T-cell (primary cell): Measurements from ENCODE around the gene PPIL4. TPM values are rescaled to one million over a fixed set of nuclear protein-coding genes. Genes with fewer than 3 reads are reported as not detected.
A peak's percentile ranks its signal among the peaks of the same experiment; 100 is the strongest.

Experiments used
- ATAC-seq, 4 experiments: fragments of 200-7000 bp in 3 of 4; fragments of 150-1000 bp in 1 of 4; cut with Tn5 transposase; replicated peaks in 1 of 4; 1 replicate in 3 of 4; 2 replicates in 1 of 4; pipeline ENCODE4 v1.10.0; 2021; ENCODE audit warnings: moderate library complexity in 3 of 4, mild to moderate bottlenecking in 2 of 4, moderate number of reproducible peaks in 1 of 4
- CTCF ChIA-PET, 2 donors: fragments of 300-600 bp; sonication (Branson Sonifier 250); formaldehyde crosslinking; loops; one replicate each; lab custom pipeline; 2022; ENCODE audit warnings: antibody characterized with exemption in 2 of 2; lab: Charles Lee
- POLR2A ChIA-PET, 2 donors: fragments of 300-600 bp; sonication (Branson Sonifier 250); formaldehyde crosslinking; loops; one replicate each; lab custom pipeline; 2022; ENCODE audit warnings: antibody characterized with exemption in 2 of 2; lab: Charles Lee
- DNase-seq, 35 experiments: peaks; one replicate each; pipeline versions ENCODE4 v3.0.0 to v3.0.0-alpha.2; 2013 to 2023
- H3K27ac ChIP-seq: one replicate; pipeline ENCODE4 v1.5.1; 2013; ENCODE audit warnings: low read length
- H3K27me3 ChIP-seq, 2 experiments: replicated peaks in 1 of 2; 1 replicate in 1 of 2; 2 replicates in 1 of 2; pipeline versions ENCODE4 v1.6.1 to v1.7.0; 2013; ENCODE audit warnings: low read length in 1 of 2, mixed read lengths in 1 of 2; ENCODE audit not compliant: control insufficient read depth in 2 of 2, insufficient read depth in 2 of 2; ENCODE audit errors: extremely low read depth in 1 of 2
- H3K36me3 ChIP-seq, 2 donors: 1 replicate in 1 of 2; 2 replicates in 1 of 2; pipeline versions ENCODE4 v1.6.1 to v1.7.0; 2013; ENCODE audit warnings: low read length in 1 of 2; ENCODE audit not compliant: control insufficient read depth in 2 of 2, insufficient read depth in 1 of 2; ENCODE audit errors: extremely low read depth in 1 of 2
- H3K4me1 ChIP-seq, 2 experiments: 1 replicate in 1 of 2; 2 replicates in 1 of 2; pipeline versions ENCODE4 v1.6.1 to v1.7.0; 2013; ENCODE audit warnings: low read length in 2 of 2, mixed read lengths in 1 of 2; ENCODE audit not compliant: insufficient read depth in 2 of 2, control insufficient read depth in 1 of 2; ENCODE audit errors: extremely low read depth in 1 of 2
- H3K4me3 ChIP-seq, 2 donors: 1 replicate in 1 of 2; 2 replicates in 1 of 2; pipeline versions ENCODE4 v1.5.1 to v1.7.0; 2013; ENCODE audit warnings: mild to moderate bottlenecking in 2 of 2, low read length in 1 of 2, moderate library complexity in 1 of 2; ENCODE audit not compliant: control insufficient read depth in 1 of 2; ENCODE audit errors: extremely low read depth in 1 of 2
- H3K9me3 ChIP-seq: 2 replicates; pipeline ENCODE4 v1.7.0; 2013
- H3K27ac Mint-ChIP-seq, 2 donors: one replicate each; pipeline ENCODE4 v1.8.0; 2020 to 2021; ENCODE audit warnings: mild to moderate bottlenecking in 2 of 2, mixed read lengths in 2 of 2
- H3K27me3 Mint-ChIP-seq, 2 donors: one replicate each; pipeline ENCODE4 v1.8.0; 2021 to 2022; ENCODE audit warnings: mixed read lengths in 2 of 2
- H3K36me3 Mint-ChIP-seq: one replicate; pipeline ENCODE4 v1.8.0; 2021; ENCODE audit warnings: mixed read lengths
- H3K4me1 Mint-ChIP-seq, 3 donors: one replicate each; pipeline ENCODE4 v1.8.0; 2020 to 2022; ENCODE audit warnings: mixed read lengths in 3 of 3, mild to moderate bottlenecking in 1 of 3
- H3K4me3 Mint-ChIP-seq, 3 donors: one replicate each; pipeline ENCODE4 v1.8.0; 2020 to 2022; ENCODE audit warnings: mild to moderate bottlenecking in 3 of 3, mixed read lengths in 3 of 3, moderate library complexity in 3 of 3
- H3K9me3 Mint-ChIP-seq, 3 donors: one replicate each; pipeline ENCODE4 v1.8.0; 2020 to 2022; ENCODE audit warnings: mixed read lengths in 3 of 3
- WGBS: methylation state at CpG from one replicate; pipeline ENCODE4 v1.1.5; 2013; ENCODE audit warnings: missing lambda C conversion rate; ENCODE audit not compliant: insufficient coverage; 5-methylcytosine and 5-hydroxymethylcytosine counted together
- total RNA-seq, 35 experiments: library from RNA in 6 of 35; stranded (reverse) in 6 of 35; fragments of 120-200 nt in 1 of 35; gene quantifications; one replicate each; pipeline versions ENCODE4 v1.2.1 to v1.2.4 and lab custom pipeline; 2013 to 2026

Gene PPIL4
- total RNA-seq, 5 donors from 2014 or later (not counting 1 experiment from before 2014, with no cell fraction given), result 25.2 to 32.1 (median 26.6) TPM

- ATAC-seq, result peak in 2 of 4 experiments; percentile 12 to 30
- ChIA-PET CTCF (interaction anchor here (0.9 to 1.7 kb wide), 5 partner anchors 14 to 37 kb away, joined by 3 to 11 read pairs (median 3); no protein-coding TSS in a partner anchor), POLR2A (interaction anchor here in 1 of 2 donors (1.0 to 1.4 kb wide), 2 partner anchors 14 to 65 kb away, joined by 3 to 6 read pairs; partner anchors contain the start of gene PPIL4)
- H3K9me3 Mint-ChIP-seq, result no peaks in the 10 kb centered on the region
- peaks cover 65 to 79% (median 67%) of the 10 kb centered on the region in 3 donors for H3K4me1 Mint-ChIP-seq
- peaks cover 49% of the 10 kb centered on the region for H3K36me3 Mint-ChIP-seq
- peak in 28 of 35 experiments; percentile 22 to 69 (median 42) for DNase-seq
- peak overlapping the region; percentile 98 for H3K27ac ChIP-seq
- peak overlapping the region in 1 of 2 donors; percentile 65 for H3K4me3 ChIP-seq
- peak overlapping the region; percentile 85 to 92 (median 91) for H3K4me3 Mint-ChIP-seq
- H3K9me3 ChIP-seq, result no peaks in the 10 kb centered on the region
- H3K4me1 ChIP-seq, result peaks cover 15 to 77% of the 10 kb centered on the region in 2 experiments
- peak overlapping the region; percentile 99 for H3K27ac Mint-ChIP-seq
- peaks cover 0 to 7% of the 10 kb centered on the region in 2 donors for H3K36me3 ChIP-seq
- WGBS, result 73% methylated on average over 10 of the region's 18 CpGs
- H3K27me3 Mint-ChIP-seq, result no peaks in the 10 kb centered on the region
- no peaks in the 10 kb centered on the region for H3K27me3 ChIP-seq
Observed at GRCh38 chr6:149480502-149481280, 65.2 kb downstream of the PPIL4 start.

GRCh38 chr6:149478631-149479314 lies 67.1 kb downstream of the PPIL4 start:
- H3K36me3 Mint-ChIP-seq, result peaks cover 45% of the 10 kb centered on the region

GRCh38 chr6:149477544-149477943 lies 68.3 kb downstream of the PPIL4 start:
- Mint-ChIP-seq H3K27me3 (no peaks in the 10 kb centered on the region), H3K27ac (peak overlapping the region in 1 of 2 donors; percentile 48), H3K36me3 (peaks cover 52% of the 10 kb centered on the region), H3K4me3 (peak overlapping the region; percentile 6 to 50 (median 41)), H3K9me3 (no peaks in the 10 kb centered on the region), H3K4me1 (peaks cover 65 to 79% (median 77%) of the 10 kb centered on the region in 3 donors)
- 86% methylated on average over 1 of the region's 5 CpGs for WGBS
- no peak overlapping the region for H3K27ac ChIP-seq
- no peak for DNase-seq
- no peaks in the 10 kb centered on the region for H3K9me3 ChIP-seq
- no peak for ATAC-seq
- H3K4me3 ChIP-seq, result no peak overlapping the region
- H3K27me3 ChIP-seq, result no peaks in the 10 kb centered on the region
- peaks cover 9 to 80% of the 10 kb centered on the region in 2 experiments for H3K4me1 ChIP-seq
- CTCF ChIA-PET, result no interaction called here
- POLR2A ChIA-PET, result interaction anchor here in 1 of 2 donors (0.6 kb wide), 1 partner anchor 22 kb away, joined by 3 read pairs; no protein-coding TSS in a partner anchor
- peaks cover 0 to 24% of the 10 kb centered on the region in 2 donors for H3K36me3 ChIP-seq

More at GRCh38 chr6:149478631-149479314, 67.1 kb downstream of the PPIL4 start:
- 88% methylated on average over 5 of the region's 5 CpGs for WGBS
- no peaks in the 10 kb centered on the region for H3K9me3 Mint-ChIP-seq
- ChIA-PET POLR2A (interaction anchor here (0.5 to 0.6 kb wide), 2 partner anchors 20 to 339 kb away, joined by 3 read pairs; no protein-coding TSS in a partner anchor), CTCF (interaction anchor here (0.8 to 1.7 kb wide), 3 partner anchors 37 to 116 kb away, joined by 3 to 11 read pairs (median 4); no protein-coding TSS in a partner anchor)
- H3K27me3 Mint-ChIP-seq, result no peaks in the 10 kb centered on the region
- ATAC-seq (no peak), DNase-seq (no peak)
- H3K27ac ChIP-seq, result no peak overlapping the region
- peaks cover 0 to 15% of the 10 kb centered on the region in 2 donors for H3K36me3 ChIP-seq
- peak overlapping the region; percentile 85 to 92 (median 91) for H3K4me3 Mint-ChIP-seq
- H3K4me1 Mint-ChIP-seq, result peaks cover 64 to 67% (median 66%) of the 10 kb centered on the region in 3 donors
- peak overlapping the region; percentile 18 to 65 for H3K27ac Mint-ChIP-seq
- no peak overlapping the region for H3K4me3 ChIP-seq
- no peaks in the 10 kb centered on the region for H3K27me3 ChIP-seq
- H3K4me1 ChIP-seq, result peaks cover 10 to 77% of the 10 kb centered on the region in 2 experiments
- H3K9me3 ChIP-seq, result no peaks in the 10 kb centered on the region

GRCh38 chr6:149476789-149477455 lies 68.9 kb downstream of the PPIL4 start:
- H3K27ac Mint-ChIP-seq, result no peak overlapping the region
- peaks cover 51% of the 10 kb centered on the region for H3K36me3 Mint-ChIP-seq

GRCh38 chr6:149474108-149474935 lies 71.5 kb downstream of the PPIL4 start:
- Histone ChIP-seq H3K4me3 (no peak overlapping the region), H3K27ac (no peak overlapping the region), H3K9me3 (no peaks in the 10 kb centered on the region), H3K36me3 (peaks cover 0 to 51% of the 10 kb centered on the region in 2 donors), H3K27me3 (no peaks in the 10 kb centered on the region), H3K4me1 (peaks cover 0 to 72% of the 10 kb centered on the region in 2 experiments)
- DNase-seq (no peak), ATAC-seq (peak in 1 of 4 experiments; percentile 15)
- H3K36me3 Mint-ChIP-seq, result peaks cover 43% of the 10 kb centered on the region
- H3K4me3 Mint-ChIP-seq, result peak overlapping the region in 1 of 3 donors; percentile 41
- POLR2A ChIA-PET, result interaction anchor here in 1 of 2 donors (0.6 kb wide), 1 partner anchor 13 kb away, joined by 3 read pairs; no protein-coding TSS in a partner anchor
- H3K27ac Mint-ChIP-seq, result peak overlapping the region in 1 of 2 donors; percentile 5
- CTCF ChIA-PET, result interaction anchor here (0.5 to 2.7 kb wide), 7 partner anchors 37 to 422 kb away, joined by 3 to 26 read pairs (median 5); no protein-coding TSS in a partner anchor
- 78% methylated on average over 28 of the region's 30 CpGs for WGBS
- H3K4me1 Mint-ChIP-seq, result peaks cover 40 to 80% (median 73%) of the 10 kb centered on the region in 3 donors
- no peaks in the 10 kb centered on the region for H3K27me3 Mint-ChIP-seq
- no peaks in the 10 kb centered on the region for H3K9me3 Mint-ChIP-seq

More at GRCh38 chr6:149476789-149477455, 68.9 kb downstream of the PPIL4 start:
- DNase-seq, result no peak
- ChIA-PET POLR2A (interaction anchor here in 1 of 2 donors (0.6 kb wide), 1 partner anchor 54 kb away, joined by 3 read pairs; no protein-coding TSS in a partner anchor), CTCF (no interaction called here)
- ATAC-seq, result no peak
- Histone ChIP-seq H3K27ac (no peak overlapping the region), H3K36me3 (peaks cover 0 to 29% of the 10 kb centered on the region in 2 donors), H3K27me3 (no peaks in the 10 kb centered on the region), H3K4me1 (peaks cover 9 to 82% of the 10 kb centered on the region in 2 experiments), H3K9me3 (no peaks in the 10 kb centered on the region), H3K4me3 (no peak overlapping the region)
- Mint-ChIP-seq H3K4me3 (peak overlapping the region in 1 of 3 donors; percentile 6), H3K9me3 (no peaks in the 10 kb centered on the region), H3K27me3 (no peaks in the 10 kb centered on the region), H3K4me1 (peaks cover 65 to 82% (median 80%) of the 10 kb centered on the region in 3 donors)
- 75% methylated on average over 4 of the region's 6 CpGs for WGBS
